ENCODE results near the gene GRWD1.

Gene GRWD1

DNA sequence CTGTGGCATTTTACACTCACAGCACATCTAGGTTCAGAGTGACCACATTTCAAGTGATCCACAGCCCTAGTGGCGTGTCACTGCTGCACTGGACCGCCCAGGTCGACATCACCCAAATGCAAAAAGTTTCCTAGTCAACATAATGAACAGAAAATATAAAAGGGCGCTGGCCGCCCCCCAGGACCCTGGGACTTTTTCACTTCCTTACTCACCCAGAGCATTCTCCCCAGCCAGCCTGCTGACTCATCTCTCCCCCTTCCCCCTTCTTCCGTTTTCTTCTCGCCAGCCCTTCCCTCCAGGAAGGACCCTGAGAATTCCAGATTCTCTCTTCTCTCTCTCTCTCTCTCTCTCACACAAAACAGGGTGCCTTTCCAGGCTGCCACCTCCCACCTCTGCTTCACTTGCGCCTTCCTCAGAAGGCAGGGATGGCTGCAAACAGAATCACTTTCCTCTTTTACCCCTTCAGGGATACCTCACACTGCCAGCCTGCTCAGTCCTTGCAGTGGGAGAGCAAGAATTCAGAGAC lies 21.0 kb upstream of the GRWD1 start:
- peak; percentile 76 for DNase-seq (ENCODE audit: low read depth)

DNA sequence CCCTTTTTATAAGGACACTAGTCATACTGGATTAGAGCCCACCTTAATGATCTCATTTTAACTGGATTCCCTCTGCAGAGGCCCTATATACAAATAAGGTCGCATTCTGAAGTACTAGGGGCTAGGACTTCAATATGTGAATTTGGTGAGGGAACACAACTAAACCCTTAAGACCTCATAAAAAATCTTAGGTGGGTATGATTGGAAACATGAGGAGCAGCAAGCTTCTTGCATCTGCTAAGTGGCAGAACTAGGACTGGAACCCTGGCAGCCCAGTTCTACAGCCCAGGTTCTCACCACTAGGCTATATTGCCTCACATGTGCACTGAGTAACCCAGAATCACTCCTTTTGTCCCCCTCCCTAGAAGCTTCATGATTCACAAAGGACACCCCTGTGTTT lies 17.1 kb upstream of the GRWD1 start:
- no peak for DNase-seq (ENCODE audit: low read depth)

DNA sequence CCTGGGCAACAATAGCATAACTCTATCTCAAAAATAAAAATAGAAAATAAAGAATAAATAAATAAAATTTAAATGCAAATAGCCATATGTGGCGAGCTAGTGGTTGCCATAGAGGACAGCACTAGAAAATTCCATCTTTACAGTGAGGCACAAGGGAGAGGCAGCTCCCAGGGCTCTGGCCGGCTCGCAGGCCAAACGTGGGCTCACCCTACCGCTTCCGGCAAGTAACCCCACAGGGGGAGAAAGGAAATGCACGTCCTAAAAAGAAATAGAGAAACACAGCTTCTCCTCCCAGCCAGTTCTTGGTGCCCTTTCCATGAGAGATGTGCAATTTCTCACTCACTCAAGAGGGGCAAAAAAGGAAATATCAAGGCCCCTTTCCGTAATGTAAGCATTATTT lies 12.4 kb upstream of the GRWD1 start:
- no peak for DNase-seq (ENCODE audit: low read depth)

DNA sequence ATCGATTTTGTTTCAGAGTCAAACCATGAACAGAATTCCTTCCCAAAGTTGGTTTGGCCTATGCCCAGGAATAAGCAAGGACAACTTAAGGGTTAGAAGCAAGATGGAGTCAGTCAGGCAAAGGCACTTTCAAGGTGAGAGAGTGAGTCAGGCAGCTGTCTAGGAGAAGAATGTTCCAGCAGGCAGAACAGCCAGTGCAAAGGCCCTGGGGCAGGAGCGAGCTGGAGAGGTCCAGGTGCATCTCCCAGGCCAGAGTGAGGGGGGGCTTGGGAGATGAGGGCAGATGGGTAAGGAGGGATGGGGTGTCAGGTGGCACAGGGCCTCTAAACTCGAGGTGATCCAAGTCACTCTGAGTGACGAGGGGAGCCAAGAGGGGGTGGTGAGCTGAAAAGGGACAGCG lies 9.2 kb upstream of the GRWD1 start:
- DNase-seq (ENCODE audit: low read depth), result no peak

DNA sequence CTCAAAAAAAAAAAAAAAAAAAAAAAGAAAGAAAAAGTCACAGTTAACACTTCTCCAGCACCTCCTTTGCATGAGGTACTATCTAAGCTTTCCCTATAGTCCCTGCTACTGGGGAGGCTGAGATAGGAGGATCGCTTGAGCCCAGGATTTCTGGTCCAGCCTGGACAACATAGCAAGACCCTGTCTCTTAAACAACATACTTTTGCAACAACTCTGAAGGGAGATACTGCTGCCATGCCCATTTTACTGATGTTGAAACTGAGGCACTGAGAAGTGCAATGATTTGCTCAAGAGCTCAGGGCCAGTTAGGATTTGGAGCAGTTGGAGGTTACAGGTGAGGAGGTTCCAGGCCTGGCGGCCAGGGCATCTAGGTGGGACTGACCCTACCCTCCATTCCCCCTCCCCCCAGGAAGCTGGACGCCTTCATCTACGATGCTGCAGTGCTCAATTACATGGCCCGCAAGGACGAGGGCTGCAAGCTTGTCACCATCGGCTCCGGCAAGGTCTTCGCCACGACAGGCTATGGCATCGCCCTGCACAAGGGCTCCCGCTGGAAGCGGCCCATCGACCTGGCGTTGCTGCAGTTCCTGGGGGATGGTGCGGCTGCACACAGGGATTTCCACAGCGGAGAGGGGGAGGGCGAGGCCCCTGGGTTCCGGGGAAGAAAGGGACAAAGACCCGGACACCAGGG lies 4.3 kb upstream of the GRWD1 start:
- no peak for DNase-seq (ENCODE audit: low read depth)

DNA sequence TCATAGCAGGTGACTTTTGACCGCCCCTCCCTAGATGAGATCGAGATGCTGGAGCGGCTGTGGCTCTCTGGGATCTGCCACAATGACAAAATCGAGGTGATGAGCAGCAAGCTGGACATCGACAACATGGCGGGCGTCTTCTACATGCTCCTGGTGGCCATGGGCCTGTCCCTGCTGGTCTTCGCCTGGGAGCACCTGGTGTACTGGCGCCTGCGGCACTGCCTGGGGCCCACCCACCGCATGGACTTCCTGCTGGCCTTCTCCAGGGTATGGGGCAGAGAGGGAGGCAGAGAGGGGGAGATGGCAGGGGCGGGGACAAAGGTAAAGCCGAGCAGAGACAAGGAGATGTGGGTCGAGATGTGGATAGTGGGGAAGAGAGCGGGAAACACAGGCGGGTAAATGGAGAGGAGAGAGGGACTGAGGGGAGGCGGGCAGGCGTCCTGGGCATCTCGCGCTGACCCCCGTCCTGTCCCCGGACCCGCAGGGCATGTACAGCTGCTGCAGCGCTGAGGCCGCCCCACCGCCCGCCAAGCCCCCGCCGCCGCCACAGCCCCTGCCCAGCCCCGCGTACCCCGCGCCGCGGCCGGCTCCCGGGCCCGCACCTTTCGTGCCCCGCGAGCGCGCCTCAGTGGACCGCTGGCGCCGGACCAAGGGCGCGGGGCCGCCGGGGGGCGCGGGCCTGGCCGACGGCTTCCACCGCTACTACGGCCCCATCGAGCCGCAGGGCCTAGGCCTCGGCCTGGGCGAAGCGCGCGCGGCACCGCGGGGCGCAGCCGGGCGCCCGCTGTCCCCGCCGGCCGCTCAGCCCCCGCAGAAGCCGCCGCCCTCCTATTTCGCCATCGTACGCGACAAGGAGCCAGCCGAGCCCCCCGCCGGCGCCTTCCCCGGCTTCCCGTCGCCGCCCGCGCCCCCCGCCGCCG lies 3.4 kb upstream of the GRWD1 start:
- no peak for DNase-seq (ENCODE audit: low read depth)

DNA sequence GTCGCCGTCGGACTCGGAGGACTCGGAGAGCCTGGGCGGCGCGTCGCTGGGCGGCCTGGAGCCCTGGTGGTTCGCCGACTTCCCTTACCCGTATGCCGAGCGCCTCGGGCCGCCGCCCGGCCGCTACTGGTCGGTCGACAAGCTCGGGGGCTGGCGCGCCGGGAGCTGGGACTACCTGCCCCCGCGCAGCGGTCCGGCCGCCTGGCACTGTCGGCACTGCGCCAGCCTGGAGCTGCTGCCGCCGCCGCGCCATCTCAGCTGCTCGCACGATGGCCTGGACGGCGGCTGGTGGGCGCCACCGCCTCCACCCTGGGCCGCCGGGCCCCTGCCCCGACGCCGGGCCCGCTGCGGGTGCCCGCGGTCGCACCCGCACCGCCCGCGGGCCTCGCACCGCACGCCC lies 2.5 kb upstream of the GRWD1 start:
- no peak for DNase-seq (ENCODE audit: low read depth)

DNA sequence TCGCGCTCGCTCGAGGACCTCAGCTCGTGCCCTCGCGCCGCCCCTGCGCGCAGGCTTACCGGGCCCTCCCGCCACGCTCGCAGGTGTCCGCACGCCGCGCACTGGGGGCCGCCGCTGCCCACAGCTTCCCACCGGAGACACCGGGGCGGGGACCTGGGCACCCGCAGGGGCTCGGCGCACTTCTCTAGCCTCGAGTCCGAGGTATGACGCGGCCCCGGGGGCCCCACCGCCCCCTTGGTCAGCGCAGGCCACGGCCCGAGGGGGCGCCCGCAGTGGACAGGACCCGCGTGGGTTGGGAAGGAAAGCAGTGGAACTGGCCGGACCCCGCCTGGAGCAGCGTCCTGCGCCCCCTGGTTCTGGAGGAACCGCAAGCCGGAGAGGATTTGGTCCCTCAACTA lies 2.1 kb upstream of the GRWD1 start:
- DNase-seq (ENCODE audit: low read depth), result no peak

DNA sequence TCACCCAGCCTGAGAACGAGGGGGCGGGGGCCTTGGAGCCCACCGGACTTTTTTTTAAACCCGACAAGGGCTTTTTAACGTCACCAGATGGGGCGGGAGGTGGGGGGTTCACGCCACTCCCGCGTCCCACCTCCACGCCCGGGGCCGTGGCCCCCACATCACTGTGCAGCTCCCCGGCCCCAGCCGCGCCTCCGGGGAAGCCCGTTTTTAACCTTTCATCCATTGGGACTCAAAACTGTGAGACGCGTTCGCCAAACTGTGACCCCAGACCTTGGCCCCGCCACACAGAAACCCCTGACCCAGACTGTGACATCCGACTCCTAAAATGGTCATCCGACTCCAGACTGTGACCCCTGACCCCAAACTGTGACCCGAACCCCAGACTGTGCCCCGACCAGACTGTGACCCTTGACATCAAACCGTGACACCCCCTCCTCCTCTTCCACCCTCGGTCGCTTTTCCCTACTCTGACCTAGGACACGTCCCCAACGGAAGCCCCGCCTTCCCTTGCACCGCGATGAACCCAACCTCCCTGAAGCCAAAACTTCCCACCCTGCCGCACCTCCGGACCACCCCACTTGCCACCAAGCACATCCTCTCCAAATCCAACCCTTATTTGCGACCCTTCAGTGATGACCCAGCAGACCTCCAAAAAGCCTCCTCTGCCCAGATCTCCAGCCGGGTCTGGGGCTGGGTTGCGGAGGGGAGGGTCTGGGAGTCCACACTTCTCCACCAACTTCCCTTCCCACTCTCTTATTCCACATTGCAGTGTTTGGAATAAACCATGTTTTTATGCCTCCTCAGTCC lies 1.5 kb upstream of the GRWD1 start:
- DNase-seq (ENCODE audit: low read depth), result no peak

DNA sequence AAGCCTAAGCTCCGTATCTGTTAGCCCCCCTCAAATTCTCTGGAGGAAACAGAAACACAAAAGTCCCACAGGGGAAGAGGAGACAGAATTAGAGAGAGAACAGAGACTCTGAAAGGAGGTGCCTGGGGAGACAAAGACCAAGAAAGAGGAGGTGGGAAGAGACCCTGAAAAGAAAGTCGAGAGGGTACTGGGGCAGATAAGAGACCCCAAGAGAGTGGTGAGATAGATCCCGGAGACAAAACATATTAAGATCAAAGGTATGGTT lies 915 bp upstream of the GRWD1 start:
- no peak for DNase-seq (ENCODE audit: low read depth)

DNA sequence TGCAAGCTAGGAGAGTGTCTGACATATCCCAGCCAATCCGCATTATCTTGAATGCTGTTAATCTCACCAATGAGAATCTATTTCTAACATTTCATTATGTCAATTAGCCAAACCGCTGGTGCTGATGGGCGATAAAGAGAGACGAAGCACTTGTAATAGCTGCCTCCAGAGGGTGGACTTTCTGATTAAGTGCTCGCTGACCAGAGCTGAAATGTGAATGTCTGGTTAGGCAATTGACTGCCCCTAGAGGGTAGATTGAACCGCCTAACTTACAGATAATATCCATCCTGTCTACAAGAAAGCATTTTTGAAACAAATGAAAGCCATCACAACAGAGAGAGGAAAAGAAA lies 552 bp upstream of the GRWD1 start:
- peak; percentile 84 for DNase-seq (ENCODE audit: low read depth)

DNA sequence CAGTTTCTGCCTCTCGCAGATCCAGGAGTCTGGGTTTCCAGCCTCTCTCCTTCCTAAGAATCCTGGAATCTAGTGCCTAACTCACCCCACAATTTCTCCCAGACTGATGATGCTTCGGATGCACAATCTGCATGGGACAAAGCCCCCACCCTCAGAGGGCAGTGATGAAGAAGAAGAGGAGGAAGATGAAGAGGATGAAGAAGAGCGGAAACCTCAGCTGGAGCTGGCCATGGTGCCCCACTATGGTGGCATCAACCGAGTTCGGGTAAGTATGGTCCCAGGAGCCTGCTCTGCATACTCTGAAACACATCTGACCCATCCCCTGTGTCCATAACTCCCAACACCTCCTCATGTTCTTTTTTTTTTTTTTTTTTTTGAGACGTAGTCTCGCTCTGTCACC lies 796 bp downstream of the GRWD1 start:
- DNase-seq (ENCODE audit: low read depth), result no peak

DNA sequence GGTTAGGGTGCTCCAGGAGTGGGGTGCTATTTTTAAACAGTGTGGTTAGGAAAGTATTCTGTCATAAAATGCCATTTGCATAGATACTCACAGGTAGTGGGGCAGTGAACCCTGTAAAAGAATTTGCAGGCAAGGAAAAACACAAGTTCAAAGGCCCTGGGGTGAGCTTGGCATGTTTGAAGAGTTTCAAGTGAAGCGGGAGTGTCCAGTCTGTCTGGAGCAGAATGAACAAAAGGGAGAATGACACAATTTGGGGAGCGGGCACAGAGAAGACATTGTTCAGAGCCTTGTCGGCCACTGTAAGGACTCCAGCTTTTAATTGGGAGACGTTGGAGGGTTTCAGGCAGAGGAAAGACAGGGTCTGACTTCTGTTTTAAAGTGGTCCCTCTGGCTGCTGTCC lies 2.8 kb downstream of the GRWD1 start:
- DNase-seq (ENCODE audit: low read depth), result no peak

DNA sequence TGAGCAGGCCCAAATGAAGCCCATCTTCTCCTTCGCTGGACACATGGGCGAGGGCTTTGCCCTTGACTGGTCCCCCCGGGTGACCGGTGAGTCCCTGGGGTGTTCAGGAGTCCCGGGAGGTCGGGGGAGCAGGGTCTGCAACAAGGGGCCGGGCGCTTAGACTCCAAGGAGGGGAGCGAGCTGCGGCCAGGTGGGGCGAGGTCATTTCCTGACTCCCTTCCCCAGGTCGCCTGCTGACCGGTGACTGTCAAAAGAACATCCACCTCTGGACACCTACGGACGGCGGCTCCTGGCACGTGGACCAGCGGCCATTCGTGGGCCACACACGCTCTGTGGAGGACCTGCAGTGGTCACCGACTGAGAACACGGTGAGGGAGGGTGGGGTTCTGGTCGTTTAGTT lies 4.7 kb downstream of the GRWD1 start:
- no peak for DNase-seq (ENCODE audit: low read depth)

DNA sequence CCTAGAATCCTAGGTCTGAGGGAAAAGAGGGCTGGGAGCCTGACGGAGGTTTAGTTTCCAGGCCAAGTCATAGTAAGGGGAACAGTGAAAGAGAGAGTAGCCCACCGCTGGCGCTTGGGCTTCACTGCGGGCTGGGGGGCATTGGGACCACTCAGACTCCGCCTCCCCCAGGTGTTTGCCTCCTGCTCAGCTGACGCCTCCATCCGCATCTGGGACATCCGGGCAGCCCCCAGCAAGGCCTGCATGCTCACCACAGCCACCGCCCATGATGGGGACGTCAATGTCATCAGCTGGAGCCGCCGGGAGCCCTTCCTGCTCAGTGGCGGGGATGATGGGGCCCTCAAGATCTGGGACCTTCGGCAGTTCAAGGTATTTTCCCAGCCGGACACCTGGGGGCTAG lies 5.1 kb downstream of the GRWD1 start:
- no peak for DNase-seq (ENCODE audit: low read depth)

DNA sequence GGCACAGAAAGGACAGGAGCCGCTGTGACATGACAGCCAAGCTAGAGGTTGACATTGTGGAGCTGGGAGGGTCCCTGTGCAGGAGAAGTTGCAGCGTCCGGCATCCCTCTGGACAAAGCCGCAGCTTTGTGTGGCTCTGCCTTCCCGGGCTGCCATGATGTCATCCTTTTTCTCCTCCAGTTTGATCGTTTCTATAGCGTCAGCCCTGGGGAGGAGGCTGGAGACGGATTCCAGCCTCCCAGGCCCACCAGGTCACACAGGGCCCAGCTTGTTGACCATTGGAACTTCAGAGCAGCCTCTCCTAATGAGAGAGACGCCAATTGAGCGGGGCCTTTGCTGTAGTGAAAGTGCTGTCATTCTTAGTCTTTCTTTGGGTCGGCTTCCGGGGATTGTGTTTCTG lies 5.8 kb downstream of the GRWD1 start:
- no peak for DNase-seq (ENCODE audit: low read depth)

DNA sequence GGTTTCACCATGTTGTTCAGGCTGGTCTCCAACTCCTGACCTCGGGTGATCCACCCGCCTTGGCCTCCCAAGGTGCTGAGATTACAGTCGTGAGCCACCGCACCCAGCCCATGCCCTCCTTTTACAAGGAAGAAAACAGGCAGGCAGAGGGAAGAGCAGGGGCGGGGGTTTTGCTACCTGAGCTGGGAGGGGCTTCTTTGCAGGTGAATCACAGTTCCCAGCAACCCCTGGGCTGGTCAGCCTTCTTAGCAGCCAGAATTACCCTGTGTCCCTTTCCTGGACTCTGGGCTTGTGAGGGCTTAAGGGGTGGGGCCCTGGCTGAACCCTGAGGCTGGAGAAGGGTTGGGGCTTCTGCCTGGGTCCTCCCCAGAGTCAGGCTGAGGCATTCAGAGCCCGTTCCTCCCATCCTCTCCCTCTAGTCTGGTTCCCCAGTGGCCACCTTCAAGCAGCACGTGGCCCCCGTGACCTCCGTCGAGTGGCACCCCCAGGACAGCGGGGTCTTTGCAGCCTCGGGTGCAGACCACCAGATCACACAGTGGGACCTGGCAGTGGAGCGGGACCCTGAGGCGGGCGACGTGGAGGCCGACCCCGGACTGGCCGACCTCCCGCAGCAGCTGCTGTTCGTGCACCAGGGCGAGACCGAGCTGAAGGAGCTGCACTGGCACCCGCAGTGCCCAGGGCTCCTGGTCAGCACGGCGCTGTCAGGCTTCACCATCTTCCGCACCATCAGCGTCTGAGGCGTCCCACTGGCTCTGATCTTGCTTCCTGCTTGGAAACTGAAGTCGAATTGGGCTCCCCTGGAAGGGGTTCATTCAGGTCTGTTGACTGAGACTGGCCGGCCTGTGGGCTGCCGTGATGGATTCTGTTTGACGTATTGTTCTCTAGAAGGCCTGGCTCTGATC lies 6.8 kb downstream of the GRWD1 start:
- DNase-seq (ENCODE audit: low read depth), result no peak

DNA sequence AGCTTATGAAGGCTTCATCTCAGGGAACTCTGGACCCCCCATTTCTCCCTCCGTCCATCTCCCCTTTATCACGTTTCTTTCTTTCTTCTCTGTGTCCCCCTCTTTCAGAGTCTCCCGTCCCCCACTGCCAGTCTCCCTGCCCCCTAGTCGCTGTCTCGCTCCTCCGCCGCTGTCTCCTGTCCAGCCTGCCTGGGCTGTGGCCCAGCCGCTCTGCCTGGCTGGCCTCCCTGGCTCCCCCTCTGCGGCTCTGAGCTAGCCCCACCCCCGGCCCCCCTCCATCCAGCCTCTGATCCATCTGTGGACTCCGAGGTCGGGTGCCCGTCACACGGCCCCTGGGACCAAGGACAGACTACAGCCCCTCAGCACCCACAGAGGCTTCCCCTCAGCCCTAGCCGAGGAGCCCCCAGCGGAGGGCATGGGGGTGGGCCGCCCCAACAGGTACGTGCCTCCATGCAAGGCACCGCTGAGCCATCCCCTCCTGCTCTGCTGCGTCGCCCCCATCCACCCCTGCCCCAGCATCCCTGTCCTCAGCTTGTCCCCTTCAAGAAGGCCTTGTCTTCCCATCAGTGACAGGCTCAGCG lies 8.5 kb downstream of the GRWD1 start:
- no peak for DNase-seq (ENCODE audit: low read depth)

DNA sequence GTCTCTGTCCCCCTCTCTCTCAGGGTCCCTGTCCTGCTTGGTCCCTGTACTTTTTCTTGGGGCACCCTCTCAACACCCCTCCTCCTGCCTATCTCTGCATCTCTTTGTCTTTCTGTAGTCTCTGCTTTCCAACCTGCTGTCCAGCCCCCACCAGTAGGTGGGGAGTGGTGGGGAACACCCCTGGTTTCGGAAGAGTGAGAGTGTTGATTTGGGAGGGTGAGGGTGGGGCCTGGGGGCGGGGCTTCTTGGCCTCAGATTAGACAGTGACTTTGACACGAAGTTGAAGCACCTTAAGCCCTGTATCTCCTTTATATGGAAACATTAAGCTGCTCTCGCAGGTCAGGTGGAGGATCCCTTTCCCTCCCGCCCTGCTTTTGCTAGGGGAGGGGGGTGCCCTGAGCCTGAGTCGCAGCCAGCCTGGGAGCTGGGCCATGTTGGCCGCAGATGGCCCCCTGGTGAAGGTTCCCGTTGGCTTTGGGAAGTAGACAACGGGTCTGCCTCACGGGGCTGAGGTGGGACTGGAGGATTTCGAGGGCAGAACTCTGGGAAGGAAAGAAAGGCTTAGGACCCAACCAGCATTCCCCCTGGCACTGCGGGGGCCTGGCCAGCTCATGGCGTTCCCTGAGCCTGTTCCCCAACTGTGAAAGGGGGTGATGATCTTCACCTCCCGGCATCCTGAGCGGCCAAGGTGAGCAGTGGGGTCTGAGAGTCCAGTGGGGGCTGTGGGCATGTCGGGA lies 9.6 kb downstream of the GRWD1 start, which contains the start of gene KCNJ14:
Gene KCNJ14, plus strand, starts transcription at position 404 of the 737 bp plus-strand sequence. CDS start 6,151 bp downstream, outside the sequence.
- DNase-seq (ENCODE audit: low read depth), result no peak

DNA sequence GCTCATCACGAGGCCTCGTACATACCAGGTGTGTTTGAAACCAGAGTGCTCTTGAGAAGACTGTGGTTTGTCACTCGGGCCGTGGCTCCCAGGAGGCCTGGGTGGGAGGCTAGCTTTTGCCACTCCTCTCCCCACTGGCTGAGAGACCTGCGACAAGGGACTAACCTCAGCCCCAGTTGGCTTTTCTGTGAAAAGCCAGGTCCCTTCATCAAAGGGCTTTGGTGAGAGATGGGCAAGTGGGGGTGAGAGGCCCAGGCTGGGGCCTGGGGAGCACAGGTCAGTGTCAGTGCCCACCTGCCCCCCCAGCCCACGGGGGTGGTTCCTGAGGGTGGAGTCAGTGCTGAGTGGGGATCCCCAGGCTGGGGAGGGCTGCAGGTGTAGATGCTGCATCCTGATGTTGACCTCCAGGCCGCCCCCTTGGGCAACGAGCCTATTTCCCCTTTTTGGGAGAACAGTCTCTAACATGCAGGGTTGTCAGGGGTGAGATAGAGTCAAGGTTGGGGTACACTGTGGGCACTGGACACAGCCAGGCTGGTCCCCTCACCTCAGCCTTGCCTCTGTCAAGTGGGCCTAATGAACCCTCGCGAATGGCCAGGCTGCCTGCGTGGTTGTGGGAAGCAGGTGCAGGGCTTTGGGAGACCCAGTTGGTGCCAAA lies 10.3 kb downstream of the GRWD1 start:
- DNase-seq (ENCODE audit: low read depth), result no peak
